IMR-90 (cell line): ENCODE measurements around the gene PAGE2. TPM values are rescaled to one million over a fixed set of nuclear protein-coding genes. Genes with fewer than 3 reads are reported as not detected.

Source experiments
- ATAC-seq: fragments of 200-7000 bp; cut with Tn5 transposase; 2 replicates; pipeline ENCODE4 v1.9.1; 2020; ENCODE audit warnings: low read depth, mild to moderate bottlenecking, moderate library complexity
- BruUV-seq: library from RNA; stranded (reverse); fragments of 400-500 nt; replicated peaks from 2 replicates; lab custom pipeline; 2021; lab: Mats Ljungman, UMichigan
- CTCF ChIA-PET: fragments of 300-600 bp; formaldehyde crosslinking; extraction: SDS; loops from one replicate; lab custom pipeline; 2021; ENCODE audit warnings: antibody characterized with exemption; lab: Yijun Ruan, JAX
- POLR2A ChIA-PET: fragments of 300-600 bp; sonication (Branson Sonifier 250); formaldehyde crosslinking; loops from one replicate; lab custom pipeline; 2022; ENCODE audit warnings: antibody characterized with exemption; ENCODE audit not compliant: unreplicated experiment; lab: Charles Lee
- DNase-seq: peaks from one replicate; pipeline ENCODE4 v3.0.0; 2013
- H2AFZ ChIP-seq: replicated peaks from 2 replicates; pipeline ENCODE3; 2013; ENCODE audit warnings: low read length, mild to moderate bottlenecking; ENCODE audit not compliant: poor library complexity
- H2AK5ac ChIP-seq: 2 replicates; pipeline ENCODE4 v1.6.1; 2013; ENCODE audit warnings: low read depth, low read length, inconsistent platforms
- H2AK9ac ChIP-seq: replicated peaks from 2 replicates; pipeline ENCODE3; 2013; ENCODE audit warnings: mild to moderate bottlenecking, low read depth, low read length, moderate library complexity; ENCODE audit not compliant: poor library complexity
- H2BK120ac ChIP-seq: 2 replicates; pipeline ENCODE4 v1.6.1; 2013; ENCODE audit warnings: low read depth, low read length, inconsistent platforms
- H2BK15ac ChIP-seq: 3 replicates; pipeline ENCODE4 v1.6.1; 2013; ENCODE audit warnings: low read depth, low read length, inconsistent platforms
- H2BK20ac ChIP-seq: 2 replicates; pipeline ENCODE4 v1.6.1; 2013; ENCODE audit warnings: low read depth, mild to moderate bottlenecking, inconsistent platforms, low read length, moderate library complexity
- H2BK5ac ChIP-seq: 2 replicates; pipeline ENCODE4 v1.6.1; 2013; ENCODE audit warnings: mild to moderate bottlenecking, low read depth, low read length, inconsistent platforms; ENCODE audit not compliant: poor library complexity, severe bottlenecking
- H3K14ac ChIP-seq: replicated peaks from 2 replicates; pipeline ENCODE4 v1.6.1; 2013; ENCODE audit warnings: low read depth, low read length, inconsistent platforms
- H3K18ac ChIP-seq: 2 replicates; pipeline ENCODE4 v1.6.1; 2013; ENCODE audit warnings: low read depth, low read length, control low read depth
- H3K23ac ChIP-seq: 2 replicates; pipeline ENCODE4 v1.6.1; 2013; ENCODE audit warnings: low read depth, low read length, inconsistent platforms
- H3K27ac ChIP-seq: 2 replicates; pipeline ENCODE4 v1.5.1; 2013; ENCODE audit warnings: mild to moderate bottlenecking, control low read depth, low read length; ENCODE audit not compliant: insufficient read depth
- H3K27me3 ChIP-seq: 2 replicates; pipeline ENCODE4 v1.6.1; 2013; ENCODE audit warnings: low read length; ENCODE audit not compliant: control insufficient read depth, insufficient read depth
- H3K36me3 ChIP-seq: 2 replicates; pipeline ENCODE4 v1.6.1; 2013; ENCODE audit warnings: low read length, mixed read lengths; ENCODE audit not compliant: control insufficient read depth, insufficient read depth
- H3K4ac ChIP-seq: 2 replicates; pipeline ENCODE4 v1.6.1; 2013; ENCODE audit warnings: low read depth, low read length, inconsistent platforms
- H3K4me1 ChIP-seq: 2 replicates; pipeline ENCODE4 v1.6.1; 2013; ENCODE audit warnings: low read length, mixed read lengths; ENCODE audit not compliant: control insufficient read depth, insufficient read depth
- H3K4me2 ChIP-seq: 2 replicates; pipeline ENCODE4 v1.6.1; 2013; ENCODE audit warnings: low read depth, mild to moderate bottlenecking, control low read depth, low read length, moderate library complexity
- H3K4me3 ChIP-seq: 2 replicates; pipeline ENCODE4 v1.5.1; 2013; ENCODE audit warnings: low read depth, mild to moderate bottlenecking, control low read depth, low read length, moderate library complexity; ENCODE audit not compliant: insufficient read depth
- H3K56ac ChIP-seq: 2 replicates; pipeline ENCODE4 v1.6.1; 2013; ENCODE audit warnings: low read length, inconsistent platforms; ENCODE audit not compliant: insufficient read depth; ENCODE audit errors: extremely low read depth
- H3K79me1 ChIP-seq, 2 experiments: 2 replicates each; pipeline ENCODE4 v1.6.1; 2013; ENCODE audit warnings: low read length in 2 of 2, inconsistent platforms in 1 of 2, low read depth in 1 of 2
- H3K9ac ChIP-seq: 2 replicates; pipeline ENCODE4 v1.6.1; 2013; ENCODE audit warnings: low read depth, low read length, control low read depth
- H3K9me1 ChIP-seq: 2 replicates; pipeline ENCODE4 v1.6.1; 2013; ENCODE audit warnings: low read length, inconsistent platforms; ENCODE audit not compliant: insufficient read depth
- H3K9me3 ChIP-seq: 2 replicates; pipeline ENCODE4 v1.6.1; 2013; ENCODE audit warnings: low read length; ENCODE audit not compliant: control insufficient read depth, insufficient read depth
- H4K20me1 ChIP-seq: 2 replicates; pipeline ENCODE4 v1.6.1; 2013; ENCODE audit warnings: low read length, inconsistent platforms; ENCODE audit not compliant: insufficient read depth
- H4K5ac ChIP-seq: 2 replicates; pipeline ENCODE4 v1.6.1; 2013; ENCODE audit warnings: mild to moderate bottlenecking, low read depth, low read length, control low read depth
- H4K8ac ChIP-seq, 2 experiments: 2 replicates each; pipeline ENCODE4 v1.6.1; 2013; ENCODE audit warnings: low read depth in 2 of 2, low read length in 2 of 2, control low read depth in 1 of 2, inconsistent platforms in 1 of 2
- H4K91ac ChIP-seq: 2 replicates; pipeline ENCODE4 v1.6.1; 2013; ENCODE audit warnings: low read depth, low read length, inconsistent platforms; ENCODE audit not compliant: insufficient read depth
- MAFK ChIP-seq: IDR thresholded peaks from 2 replicates; pipeline ENCODE4 v1.6.1; 2012; ENCODE audit warnings: low read depth, low read length, improper control_type of control experiment
- MXI1 ChIP-seq: IDR thresholded peaks from 2 replicates; pipeline ENCODE4 v1.6.1; 2012; ENCODE audit warnings: low read depth, mild to moderate bottlenecking, low read length, moderate library complexity, borderline replicate concordance
- WGBS, 2 experiments: methylation state at CpG; one replicate each; pipeline versions ENCODE4 v1.1.5 to v1.1.7; 2013; ENCODE audit warnings: missing lambda C conversion rate in 2 of 2; ENCODE audit not compliant: insufficient read length in 1 of 2; ENCODE audit errors: extremely low coverage in 2 of 2; 5-methylcytosine and 5-hydroxymethylcytosine counted together
- dilution Hi-C: fragments of 300-500 bp; cut with HindIII; formaldehyde crosslinking; loops from one replicate; pipeline ENCODE4 v1.14.3; 2018; ENCODE audit warnings: low sequenced_read_pairs; ENCODE audit not compliant: unreplicated experiment
- in situ Hi-C: fragments of 300-500 bp; cut with MboI; formaldehyde crosslinking; loops from 3 replicates; pipeline ENCODE4 v1.14.3; 2019; ENCODE audit warnings: low sequenced_read_pairs, inconsistent platforms, mixed read lengths
- intact Hi-C: fragments of 100-400 bp; cut with micrococcal nuclease; formaldehyde crosslinking; loops from 2 replicates; pipeline ENCODE4 v1.10.0; 2022
- polyA plus RNA-seq, 3 experiments: library from polyadenylated mRNA; depleted of rRNA; stranded (reverse); fragments of >200 nt; gene quantifications; 2 replicates each; pipeline ENCODE4 v1.2.3, GENCODE V29; 2012; ENCODE audit warnings: low replicate concordance in 1 of 3
- total RNA-seq: library from RNA; depleted of rRNA; stranded (reverse); fragments of >200 nt; gene quantifications from 2 replicates; pipeline ENCODE4 v1.2.3, GENCODE V29; 2012

PAGE2 gene
- total and polyA plus RNA-seq, 2 of the 4 experiments (the other 2 are of a cell fraction): not detected

DNA sequence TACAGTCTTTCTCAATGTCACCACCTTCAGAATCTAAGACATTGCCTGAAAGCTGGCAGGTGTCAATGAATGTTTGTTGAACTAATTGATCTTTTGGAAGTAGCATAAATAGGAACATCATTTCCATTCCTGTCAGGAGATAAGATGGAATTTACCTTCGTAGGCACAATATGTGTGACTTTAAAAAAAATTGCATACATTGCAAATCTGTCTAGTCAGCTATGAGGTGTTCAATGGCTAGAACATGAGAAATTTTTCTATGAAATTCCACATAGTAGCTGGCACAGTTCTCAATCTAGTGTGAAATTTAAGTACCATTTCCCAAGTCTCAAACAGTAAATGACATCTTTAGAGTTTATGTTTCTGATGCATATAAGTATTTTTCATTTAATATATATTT, 10.3 kb downstream of the PAGE2 start:
- H2AK5ac ChIP-seq: no peak overlapping the region
- no peaks in the 10 kb centered on the region for H3K36me3 ChIP-seq
- H2BK15ac ChIP-seq: no peak overlapping the region

More for the DNA sequence above, 10.3 kb downstream of the PAGE2 start:
- H2AK9ac ChIP-seq: no peak overlapping the region
- H3K18ac ChIP-seq: no peak overlapping the region
- H3K4me3 ChIP-seq: no peak overlapping the region
- H3K14ac ChIP-seq: no peak overlapping the region
- H2BK5ac ChIP-seq: no peak overlapping the region
- no peak overlapping the region for H3K23ac ChIP-seq
- no peaks in the 10 kb centered on the region for H3K79me1 ChIP-seq
- dilution Hi-C loops (no loop called here), in situ Hi-C loops (no loop called here), intact Hi-C loops (no loop called here)
- H3K9ac ChIP-seq: no peak overlapping the region
- no peaks in the 10 kb centered on the region for H3K9me3 ChIP-seq
- BruUV-seq: no TSS peak
- no peaks in the 10 kb centered on the region for H3K4me1 ChIP-seq
- WGBS, 2 experiments: no CpG with 5 or more reads among the region's 1 CpG
- H3K27me3 ChIP-seq: peaks cover 6% of the 10 kb centered on the region; the same call in 1 of the 2 replicates
- H4K91ac ChIP-seq: no peak overlapping the region
- H3K4ac ChIP-seq: no peak overlapping the region
- ChIA-PET POLR2A (no interaction called here), CTCF (no interaction called here)
- no peaks in the 10 kb centered on the region for H3K9me1 ChIP-seq
- H3K56ac ChIP-seq: no peak overlapping the region
- peak; percentile 85 for TF ChIP-seq MAFK
- no peak for TF ChIP-seq MXI1
- DNase-seq (no peak), ATAC-seq (no peak)
- no peak overlapping the region for H3K4me2 ChIP-seq
- no peak overlapping the region for H3K27ac ChIP-seq
- H2AFZ ChIP-seq: no peak overlapping the region
- no peaks in the 10 kb centered on the region for H4K20me1 ChIP-seq
- H4K5ac ChIP-seq: no peak overlapping the region
- H2BK20ac ChIP-seq: no peak overlapping the region
- H2BK120ac ChIP-seq: no peak overlapping the region
- H4K8ac ChIP-seq: no peak overlapping the region
